ENCODE results near the gene PC. TPM values are rescaled to one million over a fixed set of nuclear protein-coding genes. Genes with fewer than 3 reads are reported as not detected.

Gene PC
- total and polyA plus RNA-seq, 2 experiments from 2014 or later: 18.3 to 21.7 TPM

DNA sequence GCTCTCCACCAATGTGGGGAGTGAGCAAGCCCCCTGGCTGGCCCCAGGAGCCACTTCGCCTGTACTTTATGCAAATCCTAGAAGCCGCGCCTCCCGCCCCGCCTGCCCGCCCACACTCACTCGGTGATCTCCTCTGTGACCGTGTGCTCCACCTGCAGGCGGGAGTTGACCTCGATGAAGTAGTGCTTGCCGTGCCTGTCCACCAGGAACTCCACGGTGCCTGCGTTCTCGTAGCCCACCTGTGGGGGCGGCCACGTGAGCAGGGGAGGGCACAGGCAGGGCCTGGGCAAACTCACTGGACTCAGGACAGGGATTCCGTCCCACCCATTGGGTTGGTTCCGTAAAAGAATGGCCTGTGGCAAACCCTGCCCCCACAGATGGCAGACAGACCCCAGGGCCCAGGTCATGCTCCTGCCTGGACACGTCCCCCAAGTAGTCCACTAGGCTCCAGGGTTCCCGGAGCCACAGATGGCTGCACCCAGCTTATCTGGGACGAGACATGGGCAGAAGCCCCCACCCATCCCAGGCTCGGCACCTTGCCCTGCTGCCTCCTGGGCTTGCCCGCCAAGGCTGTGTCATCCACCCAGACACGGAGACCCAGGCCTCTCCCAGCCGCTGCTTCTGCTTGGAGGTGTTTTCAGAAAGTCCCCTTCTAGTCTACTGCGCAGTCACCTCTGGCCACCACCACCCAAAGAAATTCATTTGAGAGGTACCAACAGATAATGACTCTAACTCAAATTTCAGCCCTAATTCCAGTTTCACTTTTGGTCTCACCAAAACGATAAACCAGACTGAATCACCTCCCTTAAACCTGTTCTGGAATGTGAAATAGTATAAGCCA, 89.2 kb downstream of the PC start:
- Mint-ChIP-seq H3K9me3 (no peaks in the 10 kb centered on the region; the same call in 2 of the 3 replicates), H3K4me3 (no peak overlapping the region), H3K27ac (peak overlapping the region; percentile 45; the same call in 1 of the 2 replicates), H3K27me3 (ENCODE audit: insufficient read depth, low read depth, poor library complexity) (peaks cover 12% of the 10 kb centered on the region), H3K36me3 (ENCODE audit: low read depth) (peaks cover 3% of the 10 kb centered on the region; the same call in 1 of the 3 replicates), H3K4me1 (peaks cover 16% of the 10 kb centered on the region)
- no peaks in the 10 kb centered on the region for H3F3A ChIP-seq (replicated peaks; ENCODE audit: low read depth)
- H2AFZ ChIP-seq: peak overlapping the region; percentile 6; the same call in 1 of the 2 replicates
- H4K20me1 ChIP-seq (replicated peaks; ENCODE audit: insufficient read depth): no peaks in the 10 kb centered on the region
- H3K36me3 ChIP-seq (ENCODE audit: insufficient read depth): no peaks in the 10 kb centered on the region
- no peak overlapping the region for H3K27ac ChIP-seq (ENCODE audit: low read depth)
- H3K4me3 ChIP-seq: no peak overlapping the region
- H3K4me2 ChIP-seq: 0 out of 2 replicates have a peak overlapping the region, but pooled peaks have one; percentile 20
- H3K79me2 ChIP-seq (replicated peaks; ENCODE audit: insufficient read depth): no peaks in the 10 kb centered on the region
- H3K4me1 ChIP-seq (ENCODE audit: insufficient read depth): no peaks in the 10 kb centered on the region; the same call in 1 of the 2 replicates
- ATAC-seq (peak; percentile 89), DNase-seq (ENCODE audit: low spot score) (peak; percentile 94)
- H3K27me3 ChIP-seq (ENCODE audit: insufficient read depth): no peaks in the 10 kb centered on the region
- H3K9me2 ChIP-seq (ENCODE audit: insufficient read depth): no peaks in the 10 kb centered on the region
- no peak for TF ChIP-seq STAT1 (IDR thresholded peaks at IDR 0.05; ENCODE audit: unreplicated experiment)
- TF ChIP-seq, protein P1, sequence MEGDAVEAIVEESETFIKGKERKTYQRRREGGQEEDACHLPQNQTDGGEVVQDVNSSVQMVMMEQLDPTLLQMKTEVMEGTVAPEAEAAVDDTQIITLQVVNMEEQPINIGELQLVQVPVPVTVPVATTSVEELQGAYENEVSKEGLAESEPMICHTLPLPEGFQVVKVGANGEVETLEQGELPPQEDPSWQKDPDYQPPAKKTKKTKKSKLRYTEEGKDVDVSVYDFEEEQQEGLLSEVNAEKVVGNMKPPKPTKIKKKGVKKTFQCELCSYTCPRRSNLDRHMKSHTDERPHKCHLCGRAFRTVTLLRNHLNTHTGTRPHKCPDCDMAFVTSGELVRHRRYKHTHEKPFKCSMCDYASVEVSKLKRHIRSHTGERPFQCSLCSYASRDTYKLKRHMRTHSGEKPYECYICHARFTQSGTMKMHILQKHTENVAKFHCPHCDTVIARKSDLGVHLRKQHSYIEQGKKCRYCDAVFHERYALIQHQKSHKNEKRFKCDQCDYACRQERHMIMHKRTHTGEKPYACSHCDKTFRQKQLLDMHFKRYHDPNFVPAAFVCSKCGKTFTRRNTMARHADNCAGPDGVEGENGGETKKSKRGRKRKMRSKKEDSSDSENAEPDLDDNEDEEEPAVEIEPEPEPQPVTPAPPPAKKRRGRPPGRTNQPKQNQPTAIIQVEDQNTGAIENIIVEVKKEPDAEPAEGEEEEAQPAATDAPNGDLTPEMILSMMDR (conservative IDR thresholded peaks at IDR 0.05; ENCODE audit: low read depth in 2 of 2): peak; percentile 70 to 76

- no peaks in the 10 kb centered on the region for H4K20me1 ChIP-seq (replicated peaks; ENCODE audit: insufficient read depth)
- no peak overlapping the region for H3K27ac Mint-ChIP-seq
- DNase-seq (ENCODE audit: low spot score): no peak
- H3K4me3 ChIP-seq: no peak overlapping the region
- H3K4me3 Mint-ChIP-seq: no peak overlapping the region; the same call in 2 of the 3 replicates
- no peaks in the 10 kb centered on the region for H3K27me3 ChIP-seq (ENCODE audit: insufficient read depth)
- H3K27ac ChIP-seq (ENCODE audit: low read depth): no peak overlapping the region
- H3K79me2 ChIP-seq (replicated peaks; ENCODE audit: insufficient read depth): no peaks in the 10 kb centered on the region
- H3K36me3 Mint-ChIP-seq (ENCODE audit: low read depth): peaks cover 3% of the 10 kb centered on the region; the same call in 1 of the 3 replicates
- no peaks in the 10 kb centered on the region for H3K9me2 ChIP-seq (ENCODE audit: insufficient read depth)
- H3F3A ChIP-seq (replicated peaks; ENCODE audit: low read depth): no peaks in the 10 kb centered on the region
- ATAC-seq: no peak
- no peak overlapping the region for H3K4me2 ChIP-seq
- no peaks in the 10 kb centered on the region for H3K36me3 ChIP-seq (ENCODE audit: insufficient read depth)
- peaks cover 16% of the 10 kb centered on the region for H3K4me1 Mint-ChIP-seq
- H2AFZ ChIP-seq: no peak overlapping the region
- no peaks in the 10 kb centered on the region; the same call in 2 of the 3 replicates for H3K9me3 Mint-ChIP-seq
- H3K27me3 Mint-ChIP-seq (ENCODE audit: insufficient read depth, low read depth, poor library complexity): peaks cover 15% of the 10 kb centered on the region
- no peaks in the 10 kb centered on the region; the same call in 1 of the 2 replicates for H3K4me1 ChIP-seq (ENCODE audit: insufficient read depth)
- TF ChIP-seq CREB1 (CRISPR knock-in tag; IDR thresholded peaks at IDR 0.05; ENCODE audit: low read depth) (no peak), EZH2phosphoT487 (IDR thresholded peaks at IDR 0.05; ENCODE audit: unreplicated experiment) (no peak), ZNF114 (CRISPR knock-in tag; IDR thresholded peaks at IDR 0.05) (no peak)
- TF ChIP-seq, protein P1 (conservative IDR thresholded peaks at IDR 0.05; ENCODE audit: low read depth in 2 of 2): no peak
- TF ChIP-seq, protein P2, sequence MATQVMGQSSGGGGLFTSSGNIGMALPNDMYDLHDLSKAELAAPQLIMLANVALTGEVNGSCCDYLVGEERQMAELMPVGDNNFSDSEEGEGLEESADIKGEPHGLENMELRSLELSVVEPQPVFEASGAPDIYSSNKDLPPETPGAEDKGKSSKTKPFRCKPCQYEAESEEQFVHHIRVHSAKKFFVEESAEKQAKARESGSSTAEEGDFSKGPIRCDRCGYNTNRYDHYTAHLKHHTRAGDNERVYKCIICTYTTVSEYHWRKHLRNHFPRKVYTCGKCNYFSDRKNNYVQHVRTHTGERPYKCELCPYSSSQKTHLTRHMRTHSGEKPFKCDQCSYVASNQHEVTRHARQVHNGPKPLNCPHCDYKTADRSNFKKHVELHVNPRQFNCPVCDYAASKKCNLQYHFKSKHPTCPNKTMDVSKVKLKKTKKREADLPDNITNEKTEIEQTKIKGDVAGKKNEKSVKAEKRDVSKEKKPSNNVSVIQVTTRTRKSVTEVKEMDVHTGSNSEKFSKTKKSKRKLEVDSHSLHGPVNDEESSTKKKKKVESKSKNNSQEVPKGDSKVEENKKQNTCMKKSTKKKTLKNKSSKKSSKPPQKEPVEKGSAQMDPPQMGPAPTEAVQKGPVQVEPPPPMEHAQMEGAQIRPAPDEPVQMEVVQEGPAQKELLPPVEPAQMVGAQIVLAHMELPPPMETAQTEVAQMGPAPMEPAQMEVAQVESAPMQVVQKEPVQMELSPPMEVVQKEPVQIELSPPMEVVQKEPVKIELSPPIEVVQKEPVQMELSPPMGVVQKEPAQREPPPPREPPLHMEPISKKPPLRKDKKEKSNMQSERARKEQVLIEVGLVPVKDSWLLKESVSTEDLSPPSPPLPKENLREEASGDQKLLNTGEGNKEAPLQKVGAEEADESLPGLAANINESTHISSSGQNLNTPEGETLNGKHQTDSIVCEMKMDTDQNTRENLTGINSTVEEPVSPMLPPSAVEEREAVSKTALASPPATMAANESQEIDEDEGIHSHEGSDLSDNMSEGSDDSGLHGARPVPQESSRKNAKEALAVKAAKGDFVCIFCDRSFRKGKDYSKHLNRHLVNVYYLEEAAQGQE (IDR thresholded peaks at IDR 0.05; ENCODE audit: unreplicated experiment): no peak
Measured at GRCh38 chr11:66868082-66868725, 90.0 kb downstream of the PC start.
